A673 (cell line): Measurements from ENCODE around the gene YEATS4.

Experiments used
- CTCF ChIP-seq: fragments of 300-800, 200-600 bp; sonication (generic); conservative IDR thresholded peaks from 2 replicates; pipeline ENCODE4 v1.5.1; 2017; ENCODE audit warnings: low read depth, mild to moderate bottlenecking, antibody characterized with exemption, low read length, moderate library complexity, mixed read lengths
- EZH2 ChIP-seq: fragments of 200-600 bp; sonication (generic); IDR thresholded peaks from 2 replicates; pipeline ENCODE4 v1.6.1; 2017; ENCODE audit warnings: borderline replicate concordance, low read depth, mild to moderate bottlenecking, mixed read lengths, antibody characterized with exemption, low read length; ENCODE audit not compliant: poor library complexity, severe bottlenecking

- TF ChIP-seq CTCF (no peak), EZH2 (no peak)
Observed at GRCh38 chr12:69412655-69413054, 53.1 kb downstream of the YEATS4 start.
